ENCODE results near the gene INA. TPM values are rescaled to one million over a fixed set of nuclear protein-coding genes. Genes with fewer than 3 reads are reported as not detected.
A peak's percentile ranks its signal among the peaks of the same experiment; 100 is the strongest.
"Not testable (repeated sequence)": the region's sequence is repeated elsewhere in the genome, so short reads cannot be mapped to it uniquely, and the experiment has no call there.

The INA gene
- total RNA-seq (5.8 TPM), polyA plus RNA-seq (2.4 TPM)

GRCh38 chr10:103276896-103277712 is at the start of gene INA:
TSS of gene INA (plus strand) at chr10:103277138. CDS start at chr10:103277212, 74 bp downstream.
- under 1% methylated on average over 105 of the region's 105 CpGs for WGBS
- H3K4me1 ChIP-seq (ENCODE audit: insufficient read depth), result no peaks in the 10 kb centered on the region
- H3K27ac ChIP-seq (ENCODE audit: low read depth), result no peak within 1 kb of the TSS
- H3K36me3 ChIP-seq (ENCODE audit: insufficient read depth), result no peaks in the 10 kb centered on the region
- H3K4me3 ChIP-seq (ENCODE audit: low read depth, low read length), result peak within 1 kb of the TSS; percentile 11
- DNase-seq (ENCODE audit: extremely low spot score), result no peak

GRCh38 chr10:103227416-103227815 is 49.5 kb upstream of the INA start:
- no peak overlapping the region for H3K27ac ChIP-seq (ENCODE audit: low read depth)

GRCh38 chr10:103231047-103231551 is 45.8 kb upstream of the INA start:
- H3K4me1 ChIP-seq (ENCODE audit: insufficient read depth), result no peaks in the 10 kb centered on the region
- no peak overlapping the region for H3K4me3 ChIP-seq (ENCODE audit: low read depth, low read length)
- H3K27ac ChIP-seq (ENCODE audit: low read depth), result no peak overlapping the region
- no peak for DNase-seq (ENCODE audit: extremely low spot score)
- 20% methylated on average over 4 of the region's 4 CpGs for WGBS
- H3K36me3 ChIP-seq (ENCODE audit: insufficient read depth), result no peaks in the 10 kb centered on the region

More at GRCh38 chr10:103227416-103227815, 49.5 kb upstream of the INA start:
- H3K36me3 ChIP-seq (ENCODE audit: insufficient read depth), result peaks cover 2% of the 10 kb centered on the region
- DNase-seq (ENCODE audit: extremely low spot score), result no peak
- H3K4me1 ChIP-seq (ENCODE audit: insufficient read depth), result no peaks in the 10 kb centered on the region
- H3K4me3 ChIP-seq (ENCODE audit: low read depth, low read length), result no peak overlapping the region
- WGBS, result 72% methylated on average over 1 of the region's 1 CpG

- Histone ChIP-seq H3K4me1 (ENCODE audit: insufficient read depth) (no peaks in the 10 kb centered on the region), H3K4me3 (ENCODE audit: low read depth, low read length) (no peak overlapping the region), H3K36me3 (ENCODE audit: insufficient read depth) (no peaks in the 10 kb centered on the region), H3K27ac (ENCODE audit: low read depth) (no peak overlapping the region)
- no peak for DNase-seq (ENCODE audit: extremely low spot score)
- WGBS, result 68% methylated on average over 3 of the region's 3 CpGs
Observed at GRCh38 chr10:103232131-103232673, 44.7 kb upstream of the INA start.

GRCh38 chr10:103232772-103233488 is 44.0 kb upstream of the INA start:
- Histone ChIP-seq H3K36me3 (ENCODE audit: insufficient read depth) (no peaks in the 10 kb centered on the region), H3K4me3 (ENCODE audit: low read depth, low read length) (no peak overlapping the region), H3K27ac (ENCODE audit: low read depth) (no peak overlapping the region), H3K4me1 (ENCODE audit: insufficient read depth) (no peaks in the 10 kb centered on the region)
- 64% methylated on average over 7 of the region's 7 CpGs for WGBS
- DNase-seq (ENCODE audit: extremely low spot score), result no peak

GRCh38 chr10:103235775-103236174 is 41.2 kb upstream of the INA start:
- Histone ChIP-seq H3K4me3 (ENCODE audit: low read depth, low read length) (no peak overlapping the region), H3K36me3 (ENCODE audit: insufficient read depth) (no peaks in the 10 kb centered on the region), H3K27ac (ENCODE audit: low read depth) (no peak overlapping the region), H3K4me1 (ENCODE audit: insufficient read depth) (no peaks in the 10 kb centered on the region)
- WGBS, result 93% methylated on average over 2 of the region's 2 CpGs
- no peak for DNase-seq (ENCODE audit: extremely low spot score)

GRCh38 chr10:103238506-103239252 is 38.3 kb upstream of the INA start:
- Histone ChIP-seq H3K27ac (ENCODE audit: low read depth) (peak overlapping the region; percentile 5), H3K36me3 (ENCODE audit: insufficient read depth) (no peaks in the 10 kb centered on the region), H3K4me1 (ENCODE audit: insufficient read depth) (no peaks in the 10 kb centered on the region), H3K4me3 (ENCODE audit: low read depth, low read length) (no peak overlapping the region)
- WGBS, result 59% methylated on average over 11 of the region's 11 CpGs
- no peak for DNase-seq (ENCODE audit: extremely low spot score)

GRCh38 chr10:103241262-103242011 is 35.5 kb upstream of the INA start:
- Histone ChIP-seq H3K4me1 (ENCODE audit: insufficient read depth) (no peaks in the 10 kb centered on the region), H3K4me3 (ENCODE audit: low read depth, low read length) (no peak overlapping the region), H3K27ac (ENCODE audit: low read depth) (peak overlapping the region; percentile 42), H3K36me3 (ENCODE audit: insufficient read depth) (no peaks in the 10 kb centered on the region)
- whole genome bisulfite sequencing, result 41% methylated on average over 7 of the region's 7 CpGs
- peak; percentile 74 for DNase-seq (ENCODE audit: extremely low spot score)

GRCh38 chr10:103244666-103245271 is 32.2 kb upstream of the INA start:
- H3K27ac ChIP-seq (ENCODE audit: low read depth), result no peak overlapping the region
- no peak overlapping the region for H3K4me3 ChIP-seq (ENCODE audit: low read depth, low read length)
- no peaks in the 10 kb centered on the region for H3K4me1 ChIP-seq (ENCODE audit: insufficient read depth)
- DNase-seq (ENCODE audit: extremely low spot score), result peak; percentile 43
- WGBS, result 33% methylated on average over 9 of the region's 9 CpGs
- no peaks in the 10 kb centered on the region for H3K36me3 ChIP-seq (ENCODE audit: insufficient read depth)

GRCh38 chr10:103245587-103245986 is 31.4 kb upstream of the INA start, which contains the start of gene RPEL1:
TSS of gene RPEL1 (plus strand) at chr10:103245887. CDS start at chr10:103245997, 110 bp downstream.
- not testable (repeated sequence) for H3K4me1 ChIP-seq (ENCODE audit: insufficient read depth); H3K4me3 ChIP-seq (ENCODE audit: low read depth, low read length); H3K27ac ChIP-seq (ENCODE audit: low read depth); DNase-seq (ENCODE audit: extremely low spot score); H3K36me3 ChIP-seq (ENCODE audit: insufficient read depth)
- WGBS, result 91% methylated on average over 7 of the region's 7 CpGs

- no peak for DNase-seq (ENCODE audit: extremely low spot score)
- 80% methylated on average over 4 of the region's 4 CpGs for WGBS
- no peaks in the 10 kb centered on the region for H3K4me1 ChIP-seq (ENCODE audit: insufficient read depth)
- no peak overlapping the region for H3K27ac ChIP-seq (ENCODE audit: low read depth)
- H3K4me3 ChIP-seq (ENCODE audit: low read depth, low read length), result no peak overlapping the region
- H3K36me3 ChIP-seq (ENCODE audit: insufficient read depth), result no peaks in the 10 kb centered on the region
Observed at GRCh38 chr10:103246324-103246723, 30.6 kb upstream of the INA start.

- no peak for DNase-seq (ENCODE audit: extremely low spot score)
- H3K4me3 ChIP-seq (ENCODE audit: low read depth, low read length), result no peak overlapping the region
- 78% methylated on average over 3 of the region's 3 CpGs for WGBS
- no peak overlapping the region for H3K27ac ChIP-seq (ENCODE audit: low read depth)
- no peaks in the 10 kb centered on the region for H3K36me3 ChIP-seq (ENCODE audit: insufficient read depth)
- no peaks in the 10 kb centered on the region for H3K4me1 ChIP-seq (ENCODE audit: insufficient read depth)
Observed at GRCh38 chr10:103254113-103254512, 22.8 kb upstream of the INA start.
